HEK293 (cell line): ENCODE measurements around the gene IGF2BP1.

ENCODE experiments used
- AEBP2 ChIP-seq: fragments of 450-650 bp; formaldehyde crosslinking; IDR thresholded peaks from 2 replicates; pipeline ENCODE4 v1.5.1; 2016; ENCODE audit warnings: missing biosample characterization, missing genetic modification characterization, borderline replicate concordance
- GLI4 ChIP-seq: fragments of 450-650 bp; formaldehyde crosslinking; IDR thresholded peaks from 2 replicates; pipeline ENCODE4 v1.5.1; 2016; ENCODE audit warnings: missing biosample characterization, missing genetic modification characterization
- HOXA7 ChIP-seq: sonication (generic); formaldehyde crosslinking; IDR thresholded peaks from 2 replicates; pipeline ENCODE4 v1.8.1; 2022; ENCODE audit warnings: missing genetic modification reagents, borderline replicate concordance
- HOXD13 ChIP-seq: sonication (generic); formaldehyde crosslinking; IDR thresholded peaks from 2 replicates; pipeline ENCODE4 v1.8.0; 2022; ENCODE audit warnings: missing genetic modification reagents, borderline replicate concordance
- KLF1 ChIP-seq: fragments of 450-650 bp; formaldehyde crosslinking; IDR thresholded peaks from 2 replicates; pipeline ENCODE4 v1.5.1; 2016; ENCODE audit warnings: missing biosample characterization, missing genetic modification characterization
- PATZ1 ChIP-seq: fragments of 450-650 bp; formaldehyde crosslinking; IDR thresholded peaks from 2 replicates; pipeline ENCODE4 v1.5.1; 2016; ENCODE audit warnings: missing biosample characterization, missing genetic modification characterization
- ZBTB11 ChIP-seq: fragments of 450-650 bp; formaldehyde crosslinking; conservative IDR thresholded peaks from 2 replicates; pipeline ENCODE4 v1.5.1; 2016; ENCODE audit warnings: low read depth, missing biosample characterization, missing genetic modification characterization
- ZBTB21 ChIP-seq: fragments of 450-650 bp; formaldehyde crosslinking; IDR thresholded peaks from 2 replicates; pipeline ENCODE4 v1.5.1; 2017; ENCODE audit warnings: missing biosample characterization, missing genetic modification characterization
- ZNF121 ChIP-seq: fragments of 450-650 bp; formaldehyde crosslinking; IDR thresholded peaks from 2 replicates; pipeline ENCODE4 v1.5.1; 2016; ENCODE audit warnings: missing biosample characterization, missing genetic modification characterization
- ZNF146 ChIP-seq: fragments of 450-650 bp; formaldehyde crosslinking; IDR thresholded peaks from 2 replicates; pipeline ENCODE4 v1.5.1; 2016; ENCODE audit warnings: missing biosample characterization, missing genetic modification characterization
- ZNF157 ChIP-seq: fragments of 450-650 bp; formaldehyde crosslinking; IDR thresholded peaks from 2 replicates; pipeline ENCODE4 v1.5.1; 2016; ENCODE audit warnings: missing biosample characterization, missing genetic modification characterization
- ZNF175 ChIP-seq: fragments of 450-650 bp; formaldehyde crosslinking; IDR thresholded peaks from 2 replicates; pipeline ENCODE4 v1.5.1; 2016; ENCODE audit warnings: missing biosample characterization, missing genetic modification characterization
- ZNF26 ChIP-seq: fragments of 450-650 bp; formaldehyde crosslinking; IDR thresholded peaks from 2 replicates; pipeline ENCODE4 v1.5.1; 2016; ENCODE audit warnings: missing biosample characterization, missing genetic modification characterization
- ZNF341 ChIP-seq: fragments of 450-650 bp; formaldehyde crosslinking; IDR thresholded peaks from 2 replicates; pipeline ENCODE4; 2016; ENCODE audit warnings: low read depth, missing biosample characterization, missing genetic modification characterization
- ZNF366 ChIP-seq: fragments of 450-650 bp; formaldehyde crosslinking; conservative IDR thresholded peaks from 2 replicates; pipeline ENCODE4 v1.5.1; 2016; ENCODE audit warnings: missing biosample characterization, missing genetic modification characterization
- ZNF423 ChIP-seq: fragments of 450-650 bp; formaldehyde crosslinking; IDR thresholded peaks from 2 replicates; pipeline ENCODE4 v1.5.1; 2016; ENCODE audit warnings: missing biosample characterization, missing genetic modification characterization
- ZNF48 ChIP-seq: fragments of 450-650 bp; formaldehyde crosslinking; IDR thresholded peaks from 2 replicates; pipeline ENCODE4 v1.5.1; 2016; ENCODE audit warnings: missing biosample characterization, missing genetic modification characterization
- ZNF510 ChIP-seq: fragments of 450-650 bp; formaldehyde crosslinking; IDR thresholded peaks from 2 replicates; pipeline ENCODE4 v1.5.1; 2018; ENCODE audit warnings: mild to moderate bottlenecking, missing genetic modification characterization, missing biosample characterization; ENCODE audit not compliant: insufficient replicate concordance
- ZNF513 ChIP-seq: fragments of 450-650 bp; IDR thresholded peaks from 2 replicates; pipeline ENCODE4 v1.5.1; 2018; ENCODE audit warnings: missing biosample characterization, missing genetic modification characterization
- ZNF521 ChIP-seq: fragments of 450-650 bp; formaldehyde crosslinking; IDR thresholded peaks from 2 replicates; pipeline ENCODE4 v1.5.1; 2017; ENCODE audit warnings: missing biosample characterization, mild to moderate bottlenecking, missing genetic modification characterization
- ZNF555 ChIP-seq: fragments of 450-650 bp; formaldehyde crosslinking; conservative IDR thresholded peaks from 2 replicates; pipeline ENCODE4 v1.5.1; 2017; ENCODE audit warnings: missing biosample characterization, mild to moderate bottlenecking, missing genetic modification characterization, inconsistent platforms
- ZNF624 ChIP-seq: fragments of 450-650 bp; formaldehyde crosslinking; IDR thresholded peaks from 2 replicates; pipeline ENCODE4 v1.5.1; 2017; ENCODE audit warnings: missing biosample characterization, missing genetic modification characterization
- ZNF626 ChIP-seq: fragments of 450-650 bp; sonication (Bioruptor Pico); formaldehyde crosslinking; IDR thresholded peaks from 2 replicates; pipeline ENCODE4 v1.5.1; 2018; ENCODE audit warnings: missing biosample characterization, missing genetic modification characterization, inconsistent platforms
- ZNF629 ChIP-seq: fragments of 450-650 bp; formaldehyde crosslinking; IDR thresholded peaks from 2 replicates; pipeline ENCODE4 v1.5.1; 2017; ENCODE audit warnings: missing biosample characterization, missing genetic modification characterization
- ZNF645 ChIP-seq: fragments of 450-650 bp; formaldehyde crosslinking; IDR thresholded peaks from 2 replicates; pipeline ENCODE4; 2016; ENCODE audit warnings: missing biosample characterization, missing genetic modification characterization
- ZNF670 ChIP-seq: fragments of 450-650 bp; formaldehyde crosslinking; IDR thresholded peaks from 2 replicates; pipeline ENCODE4 v1.5.1; 2016; ENCODE audit warnings: missing biosample characterization, missing genetic modification characterization, low read depth
- ZNF76 ChIP-seq: fragments of 450-650 bp; formaldehyde crosslinking; IDR thresholded peaks from 2 replicates; pipeline ENCODE4; 2016; ENCODE audit warnings: low read depth, missing biosample characterization, missing genetic modification characterization, borderline replicate concordance

IGF2BP1 gene

GRCh38 chr17:49031965-49032928, 35.1 kb downstream of the IGF2BP1 start (continued):
- TF ChIP-seq ZNF146 (tag by site-specific recombination) (no peak), ZNF366 (tag by site-specific recombination) (no peak), ZNF629 (tag by site-specific recombination) (peak; percentile 37; the same call in 1 of the 2 replicates), ZNF555 (no peak), ZNF626 (tag by site-specific recombination) (no peak), AEBP2 (tag by site-specific recombination) (no peak), HOXD13 (CRISPR knock-in tag) (no peak), ZNF26 (tag by site-specific recombination) (no peak), ZNF645 (no peak), ZNF175 (tag by site-specific recombination) (no peak), ZNF341 (tag by site-specific recombination) (no peak), ZBTB21 (tag by site-specific recombination) (no peak), ZNF624 (tag by site-specific recombination) (no peak), ZBTB11 (tag by site-specific recombination) (no peak), ZNF513 (no peak), ZNF121 (tag by site-specific recombination) (no peak), ZNF521 (no peak), ZNF510 (no peak), HOXA7 (CRISPR knock-in tag) (no peak), ZNF76 (peak; percentile 68; the same call in 1 of the 2 replicates), ZNF670 (tag by site-specific recombination) (no peak), KLF1 (tag by site-specific recombination) (no peak), ZNF423 (tag by site-specific recombination) (no peak), GLI4 (tag by site-specific recombination) (no peak), ZNF157 (tag by site-specific recombination) (no peak), PATZ1 (tag by site-specific recombination) (no peak), ZNF48 (tag by site-specific recombination) (no peak)
